Transverse colon (tissue), 4 donors: ENCODE data around the gene TMTC4. TPM values are rescaled to one million over a fixed set of nuclear protein-coding genes. Genes with fewer than 3 reads are reported as not detected.

Experiments used
- DNase-seq: peaks from one replicate; pipeline ENCODE4 v3.0.0-alpha.2; 2019
- H3K27ac ChIP-seq, 4 donors: fragments of 200-600 bp; sonication (generic); 2 replicates each; pipeline ENCODE4 v1.5.1; 2016 to 2018; ENCODE audit warnings: inconsistent platforms in 4 of 4
- H3K27me3 ChIP-seq: fragments of 200-600 bp; sonication (generic); 2 replicates; pipeline ENCODE4 v1.5.1; 2017; ENCODE audit warnings: inconsistent platforms
- H3K36me3 ChIP-seq, 4 donors: fragments of 200-600 bp; sonication (generic); 2 replicates each; pipeline ENCODE4 v1.5.1; 2017 to 2019; ENCODE audit warnings: inconsistent platforms in 4 of 4
- H3K4me1 ChIP-seq, 4 donors: fragments of 200-600 bp; sonication (generic); 2 replicates each; pipeline ENCODE4 v1.5.1; 2017 to 2020; ENCODE audit warnings: inconsistent platforms in 4 of 4
- H3K4me3 ChIP-seq, 4 donors: fragments of 200-600 bp; sonication (generic); 1 replicate in 1 of 4; 2 replicates in 3 of 4; pipeline versions ENCODE4 v1.5.1 to v1.6.1; 2017 to 2019; ENCODE audit warnings: inconsistent platforms in 4 of 4
- H3K9me3 ChIP-seq, 2 donors: fragments of 200-600 bp; sonication (generic); 2 replicates each; pipeline ENCODE4 v1.5.1; 2017 to 2019; ENCODE audit warnings: inconsistent platforms in 2 of 2
- EP300 ChIP-seq: sonication (generic); formaldehyde crosslinking; IDR thresholded peaks from one replicate; pipeline ENCODE4 v1.6.1; 2017; ENCODE audit warnings: antibody characterized with exemption, low read depth
- POLR2A ChIP-seq: fragments of 450-650 bp; IDR thresholded peaks from one replicate; pipeline ENCODE4 v1.6.1; 2016; ENCODE audit warnings: antibody characterized with exemption, mild to moderate bottlenecking, moderate library complexity
- POLR2AphosphoS5 ChIP-seq, 3 donors: sonication (generic); formaldehyde crosslinking; IDR thresholded peaks; one replicate each; pipeline ENCODE4 v1.6.1; 2016; ENCODE audit warnings: antibody characterized with exemption in 3 of 3
- WGBS, 2 donors: methylation state at CpG; one replicate each; pipeline ENCODE4 v1.1.5; 2018; ENCODE audit warnings: low coverage in 1 of 2; 5-methylcytosine and 5-hydroxymethylcytosine counted together
- in situ Hi-C, 4 donors: fragments of 200-750 bp; cut with MboI; loops; one replicate each; pipeline versions ENCODE4 v1.15.0 to v1.15.1; 2017; ENCODE audit warnings: low sequenced_read_pairs in 3 of 4, low pct_ligation_motif_present in 1 of 4, low pct_unique_long_range_greater_than_20kb in 1 of 4
- intact Hi-C: fragments of 100-400 bp; cut with DNase I; formaldehyde crosslinking; loops from one replicate; pipeline ENCODE4 v1.15.1; 2023; ENCODE audit warnings: low total_unique reads
- total RNA-seq, 4 donors: library from RNA; depleted of rRNA; stranded (reverse); fragments of >200 nt; gene quantifications; one replicate each; pipeline ENCODE4 v1.1.0, GENCODE V29; 2016
- TF ChIP-seq, protein P1 (sequence below), 5 experiments: fragments of 200-600 bp in 3 of 5; fragments of 450-650 bp in 2 of 5; sonication (generic) in 3 of 5; IDR thresholded peaks; 1 replicate in 2 of 5; 2 replicates in 3 of 5; pipeline ENCODE4 v1.5.1; 2016 to 2017; ENCODE audit warnings: antibody characterized with exemption in 5 of 5, inconsistent platforms in 3 of 5, mild to moderate bottlenecking in 2 of 5, moderate library complexity in 1 of 5

TMTC4 gene
- total RNA-seq, 4 donors from 2014 or later: 19.5 to 136 (median 30.0) TPM

- TF ChIP-seq EP300: no peak
- TF ChIP-seq, protein P1, sequence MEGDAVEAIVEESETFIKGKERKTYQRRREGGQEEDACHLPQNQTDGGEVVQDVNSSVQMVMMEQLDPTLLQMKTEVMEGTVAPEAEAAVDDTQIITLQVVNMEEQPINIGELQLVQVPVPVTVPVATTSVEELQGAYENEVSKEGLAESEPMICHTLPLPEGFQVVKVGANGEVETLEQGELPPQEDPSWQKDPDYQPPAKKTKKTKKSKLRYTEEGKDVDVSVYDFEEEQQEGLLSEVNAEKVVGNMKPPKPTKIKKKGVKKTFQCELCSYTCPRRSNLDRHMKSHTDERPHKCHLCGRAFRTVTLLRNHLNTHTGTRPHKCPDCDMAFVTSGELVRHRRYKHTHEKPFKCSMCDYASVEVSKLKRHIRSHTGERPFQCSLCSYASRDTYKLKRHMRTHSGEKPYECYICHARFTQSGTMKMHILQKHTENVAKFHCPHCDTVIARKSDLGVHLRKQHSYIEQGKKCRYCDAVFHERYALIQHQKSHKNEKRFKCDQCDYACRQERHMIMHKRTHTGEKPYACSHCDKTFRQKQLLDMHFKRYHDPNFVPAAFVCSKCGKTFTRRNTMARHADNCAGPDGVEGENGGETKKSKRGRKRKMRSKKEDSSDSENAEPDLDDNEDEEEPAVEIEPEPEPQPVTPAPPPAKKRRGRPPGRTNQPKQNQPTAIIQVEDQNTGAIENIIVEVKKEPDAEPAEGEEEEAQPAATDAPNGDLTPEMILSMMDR (IDR thresholded peaks at IDR 0.05): no peak
- TF ChIP-seq POLR2A: no peak
- TF ChIP-seq POLR2AphosphoS5 (IDR thresholded peaks at IDR 0.05): no peak
- no peak overlapping the region for H3K27ac ChIP-seq
- in situ Hi-C loops: loop anchor here in 1 of 4 donors (25.0 kb wide), 1 partner anchor 552 kb away; no protein-coding TSS in a partner anchor
- H3K27me3 ChIP-seq: no peaks in the 10 kb centered on the region
- no peaks in the 10 kb centered on the region for H3K4me1 ChIP-seq
- no peaks in the 10 kb centered on the region for H3K36me3 ChIP-seq
- 87 to 96% methylated on average over 6 to 8 of the region's 8 CpGs for WGBS, 2 donors
- intact Hi-C loops: no loop called here
- H3K9me3 ChIP-seq: no peaks in the 10 kb centered on the region
- DNase-seq: no peak
- H3K4me3 ChIP-seq: no peak overlapping the region
Measured at GRCh38 chr13:100559886-100560285, 114.7 kb downstream of the TMTC4 start.

Other genes starting within 250 kb of the TMTC4 start
- gene GGACT, start 86.0 kb downstream of the TMTC4 start, total RNA-seq: 1 to 10 TPM in 3 of 4 donors, not detected in 1; 6.4 to 9.2 (median 8.8) TPM